Measurements from ENCODE around the gene ZNF296. TPM values are rescaled to one million over a fixed set of nuclear protein-coding genes. Genes with fewer than 3 reads are reported as not detected.

Gene ZNF296
- total and polyA plus RNA-seq, 2 of the 8 experiments (the other 6 are each of a cell fraction or from before 2014, with no cell fraction given), result 2.7 to 7.5 TPM

DNA sequence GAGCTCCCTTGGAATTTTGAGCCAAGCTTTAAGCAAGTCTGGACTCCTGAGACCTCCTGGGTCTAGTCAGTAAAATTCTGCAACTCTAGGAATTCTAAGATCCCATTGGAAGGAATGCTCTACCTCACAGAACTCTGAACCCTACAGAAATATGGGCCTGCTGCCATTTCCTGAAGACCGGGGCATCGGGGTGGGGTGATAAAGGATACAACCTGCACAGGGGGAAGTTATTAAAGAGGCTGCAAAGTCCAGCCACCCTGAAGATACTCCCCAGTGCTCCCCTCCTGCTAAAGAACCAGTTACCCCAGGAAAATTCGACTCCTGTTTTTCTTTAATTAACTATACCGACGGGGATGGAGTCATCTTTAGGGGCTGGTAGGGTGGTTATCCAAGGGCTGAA lies 14.3 kb upstream of the ZNF296 start:
- no peak overlapping the region for H2BK15ac ChIP-seq (ENCODE audit: low read length)
- 94% methylated on average over 5 of the region's 5 CpGs; no CpG with 5 or more reads in 1 of the 2 experiments for WGBS, 2 experiments (ENCODE audit: extremely low coverage in 1 of 2, insufficient coverage in 1 of 2, insufficient read length in 1 of 2, insufficient replicate concordance in 2 of 2, low coverage in 1 of 2, low lambda C conversion rate in 2 of 2, missing lambda C conversion rate in 1 of 2)
- peaks cover 4 to 17% (median 7%) of the 10 kb centered on the region in 4 experiments; a peak in 6 of 7 replicates for H3K4me1 ChIP-seq (replicated peaks in 1 of 4; ENCODE audit: control insufficient read depth in 3 of 4, insufficient read depth in 4 of 4, low read length in 3 of 4)
- H4K8ac ChIP-seq (ENCODE audit: extremely low read depth, insufficient read depth, low read length), result no peak overlapping the region
- H3K4ac ChIP-seq (replicated peaks; ENCODE audit: insufficient read length, low read depth, low read length), result no peak overlapping the region
- peaks cover 4 to 16% (median 5%) of the 10 kb centered on the region in 4 experiments; a peak in 5 of 8 replicates for H3K36me3 ChIP-seq (ENCODE audit: control insufficient read depth in 2 of 4, insufficient read depth in 4 of 4, low read length in 3 of 4)
- no peak overlapping the region for H4K5ac ChIP-seq (ENCODE audit: insufficient read length, low read depth, low read length)
- no peak overlapping the region for H2BK120ac ChIP-seq (replicated peaks; ENCODE audit: low read depth, low read length)
- no peak overlapping the region for H2BK20ac ChIP-seq (ENCODE audit: low read length)
- H3K23me2 ChIP-seq (ENCODE audit: low read depth, low read length), result peaks cover 16% of the 10 kb centered on the region
- peak overlapping the region; percentile 94 to 98 for H3K4me2 ChIP-seq (ENCODE audit: insufficient read depth in 1 of 2, low read depth in 2 of 2, low read length in 2 of 2)
- peak overlapping the region; percentile 86; the same call in 1 of the 2 replicates for H2BK5ac ChIP-seq (ENCODE audit: low read depth, low read length)
- peaks cover 4 to 14% of the 10 kb centered on the region in 2 experiments for H4K20me1 ChIP-seq (replicated peaks in 1 of 2; ENCODE audit: control insufficient read depth in 1 of 2, insufficient read depth in 2 of 2, low read length in 2 of 2)
- no peaks in the 10 kb centered on the region for H3K27me3 ChIP-seq (replicated peaks in 1 of 4; ENCODE audit: control insufficient read depth in 3 of 4, extremely low read depth in 1 of 4, insufficient read depth in 3 of 4, low read length in 3 of 4)
- no peak for FAIRE-seq
- H3K9me3 ChIP-seq (ENCODE audit: insufficient read depth in 2 of 2, low read depth in 1 of 2, low read length in 1 of 2), result no peaks in the 10 kb centered on the region
- H3K27ac ChIP-seq (ENCODE audit: low read depth, low read length), result 0 out of 2 replicates have a peak overlapping the region, but pooled peaks have one; percentile 55
- H2AK5ac ChIP-seq (ENCODE audit: low read depth, low read length), result 0 out of 2 replicates have a peak overlapping the region, but pooled peaks have one; percentile 46
- H2AFZ ChIP-seq (ENCODE audit: low read length), result no peak overlapping the region
- H4K91ac ChIP-seq (replicated peaks; ENCODE audit: insufficient read length, low read length), result no peak overlapping the region
- peaks cover 15% of the 10 kb centered on the region for H3K79me1 ChIP-seq (ENCODE audit: low read depth, low read length)
- peak overlapping the region in 1 of 4 experiments; percentile 62; a peak in 3 of 7 replicates for H3K9ac ChIP-seq (replicated peaks in 1 of 4; ENCODE audit: extremely low read depth in 1 of 4, low read depth in 3 of 4, low read length in 3 of 4)
- peak overlapping the region in 2 of 4 experiments; percentile 57 to 97; a peak in 3 of 8 replicates for H3K4me3 ChIP-seq (ENCODE audit: extremely low read depth in 1 of 4, insufficient read depth in 2 of 4, low read depth in 3 of 4, low read length in 4 of 4)
- TF ChIP-seq SRF (IDR thresholded peaks at IDR 0.05; ENCODE audit: low read depth, low read length) (no peak), TAF1 (IDR thresholded peaks at IDR 0.05; ENCODE audit: low read depth, low read length) (no peak), RFX5 (IDR thresholded peaks at IDR 0.05; ENCODE audit: borderline replicate concordance, low read depth, low read length) (no peak), PHF8 (conservative IDR thresholded peaks at IDR 0.05; ENCODE audit: low read depth, low read length) (no peak)
- no peak overlapping the region for H3K18ac ChIP-seq (ENCODE audit: extremely low read depth, low read length)
- no peak overlapping the region for H3K14ac ChIP-seq (ENCODE audit: insufficient read length)
- no peak overlapping the region for H3K56ac ChIP-seq (replicated peaks; ENCODE audit: insufficient read length, low read depth, low read length)
- POLR2A ChIA-PET (ENCODE audit: partially characterized antibody), result interaction anchor here (0.9 to 6.1 kb wide), 11 partner anchors 12 to 185 kb away, joined by 3 to 230 read pairs (median 6); partner anchors contain the start of genes APOE, GEMIN7 and ZNF296
- H3K79me2 ChIP-seq (ENCODE audit: control insufficient read depth in 1 of 2, insufficient read depth in 2 of 2, low read length in 2 of 2), result peaks cover 19 to 37% of the 10 kb centered on the region in 2 experiments
- H2BK12ac ChIP-seq (ENCODE audit: low read depth, low read length), result peak overlapping the region; percentile 75; the same call in 1 of the 2 replicates
- DNase-seq (ENCODE audit: low read depth in 1 of 2, low spot score in 2 of 2), result no peak
- H3K23ac ChIP-seq (ENCODE audit: insufficient read length), result no peak overlapping the region
- CTCF ChIA-PET (ENCODE audit: partially characterized antibody), result interaction anchor here (1.0 to 5.3 kb wide), 13 partner anchors 9 to 187 kb away, joined by 3 to 39 read pairs (median 5); partner anchors contain the start of genes GEMIN7 and ZNF296

Data from H1 (cell line).